K562 (cell line): ENCODE measurements around the gene C1QTNF6. TPM values are rescaled to one million over a fixed set of nuclear protein-coding genes. Genes with fewer than 3 reads are reported as not detected.

Experiments used
- BRF2 ChIP-seq: IDR thresholded peaks from 3 replicates; pipeline ENCODE4 v1.6.1; 2011; ENCODE audit warnings: borderline replicate concordance, mild to moderate bottlenecking; ENCODE audit not compliant: insufficient read length, insufficient read depth
- FOXK2 ChIP-seq, 2 experiments: fragments of 450-650 bp; IDR thresholded peaks in 1 of 2; conservative IDR thresholded peaks in 1 of 2; 2 replicates each; pipeline ENCODE4 v1.6.1; 2016; ENCODE audit warnings: low read depth in 2 of 2, mild to moderate bottlenecking in 1 of 2
- GABPB2 ChIP-seq: fragments of 250-450 bp; sonication (Bioruptor Pico); conservative IDR thresholded peaks from 2 replicates; pipeline ENCODE4 v1.5.1; 2021; ENCODE audit warnings: mild to moderate bottlenecking
- NCOA1 ChIP-seq: fragments of 450-650 bp; IDR thresholded peaks from 2 replicates; pipeline ENCODE4 v1.6.1; 2016; ENCODE audit warnings: low read depth
- STAT5A ChIP-seq: IDR thresholded peaks from 2 replicates; pipeline ENCODE4 v1.6.1; 2012; ENCODE audit warnings: low read length, inconsistent platforms, borderline replicate concordance
- ZNF407 ChIP-seq: fragments of 450-650 bp; IDR thresholded peaks from 2 replicates; pipeline ENCODE4 v1.6.1; 2016; ENCODE audit warnings: low read depth
- polyA plus RNA-seq, 8 experiments: library from polyadenylated mRNA; depleted of rRNA in 4 of 8; stranded (reverse) in 5 of 8; unstranded in 3 of 8; fragments of >200 nt; fragmentation: Nextera tagmentation in 2 of 8; fragmentation: Illumina TruSeq in 1 of 8; extraction: Ambion mirVana in 2 of 8; extraction: Trizol in 1 of 8; gene quantifications; 2 replicates each; pipeline versions ENCODE4 v1.2.1 to v1.2.3, GENCODE V29; 2011 to 2014; ENCODE audit warnings: inconsistent platforms in 1 of 8, missing spikeins in 1 of 8
- total RNA-seq, 7 experiments: library from RNA; depleted of rRNA in 6 of 7; stranded (reverse); fragments of >200 nt in 6 of 7; fragmentation: Illumina TruSeq in 2 of 7; extraction: Trizol in 2 of 7; gene quantifications; 2 replicates each; pipeline versions ENCODE4 v1.2.1 to v1.2.3, GENCODE V29; 2011 to 2021; ENCODE audit warnings: low replicate concordance in 1 of 7

C1QTNF6 gene
- total and polyA plus RNA-seq, 9 of the 15 experiments (the other 6 are each of a cell fraction or from before 2014, with no cell fraction given), result 0.18 to 0.92 (median 0.55) TPM

DNA sequence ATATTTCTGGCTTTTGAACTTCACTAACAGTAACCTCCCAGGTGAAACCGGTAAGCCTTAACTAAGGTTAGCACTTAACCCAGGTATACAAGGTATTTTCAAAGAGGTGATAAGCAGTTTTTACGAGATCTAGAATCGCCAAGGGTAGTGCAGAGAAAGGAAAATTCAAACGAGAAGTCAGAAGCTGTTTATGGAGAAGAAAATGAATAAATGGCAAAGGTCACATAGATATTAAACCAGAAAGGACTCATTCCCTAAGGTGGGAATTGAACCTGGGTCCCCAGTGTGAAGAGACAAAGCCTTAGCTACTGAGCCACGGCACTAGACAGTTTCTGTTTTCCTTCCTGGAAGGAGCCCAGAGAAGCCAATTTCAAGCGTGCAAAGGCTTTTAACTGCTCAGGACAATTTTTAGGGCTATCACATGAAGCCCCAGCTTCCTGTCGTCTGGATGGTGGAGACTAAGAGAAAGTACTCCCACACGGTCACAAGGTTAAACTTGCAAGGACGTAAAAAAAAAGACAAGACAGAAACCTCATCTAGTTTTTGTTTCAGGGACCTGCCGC is 5.7 kb upstream of the C1QTNF6 start (continued):
- TF ChIP-seq ZNF407 (peak; percentile 63; the same call in 1 of the 2 replicates), FOXK2 (conservative IDR thresholded peaks at IDR 0.05 in 1 of 2, IDR thresholded peaks at IDR 0.05 in 1 of 2; ENCODE audit: low read depth in 2 of 2) (0 out of 4 replicates have a peak, but pooled peaks of 1 of the 2 experiments have one; percentile 20), GABPB2 (CRISPR knock-in tag) (no peak), BRF2 (no peak), NCOA1 (0 out of 2 replicates have a peak, but pooled peaks have one; percentile 27), STAT5A (no peak)
